Testis (tissue), 2 donors: ENCODE data around the gene ADAMTS13.

Experiments
- POLR2A ChIP-seq: fragments of 450-650 bp; IDR thresholded peaks from one replicate; pipeline ENCODE4 v1.6.1; 2017; ENCODE audit warnings: antibody characterized with exemption, mild to moderate bottlenecking, moderate library complexity
- TF ChIP-seq, protein P1 (sequence below), 3 experiments: fragments of 450-650 bp in 2 of 3; fragments of 200-600 bp in 1 of 3; sonication (generic) in 1 of 3; IDR thresholded peaks; one replicate each; pipeline ENCODE4 v1.5.1; 2016 to 2019; ENCODE audit warnings: antibody characterized with exemption in 3 of 3, mild to moderate bottlenecking in 2 of 3, moderate library complexity in 1 of 3

DNA sequence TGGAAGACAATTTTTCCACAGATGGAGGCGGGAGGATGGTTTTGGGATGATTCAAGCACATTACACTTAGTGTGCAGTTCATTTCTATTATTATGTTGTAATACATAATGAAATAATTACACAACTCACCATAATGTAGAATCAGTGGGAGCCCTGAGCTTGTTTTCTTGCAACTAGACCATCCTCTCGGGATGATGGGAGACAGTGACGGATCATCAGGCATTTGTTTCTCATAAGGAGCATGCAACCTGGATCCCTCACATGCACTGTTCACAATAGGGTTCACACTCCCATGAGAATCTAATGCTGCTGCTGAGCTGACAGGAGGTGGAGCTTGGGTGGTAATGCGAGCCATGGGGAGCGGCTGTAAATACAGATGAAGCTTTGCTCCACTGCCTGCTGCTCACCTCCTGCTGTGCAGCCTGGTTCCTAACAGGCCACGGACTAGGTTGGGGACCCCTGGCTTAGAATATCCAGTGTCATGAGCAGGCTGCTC is 44.4 kb upstream of the ADAMTS13 start:
- TF ChIP-seq, protein P1, sequence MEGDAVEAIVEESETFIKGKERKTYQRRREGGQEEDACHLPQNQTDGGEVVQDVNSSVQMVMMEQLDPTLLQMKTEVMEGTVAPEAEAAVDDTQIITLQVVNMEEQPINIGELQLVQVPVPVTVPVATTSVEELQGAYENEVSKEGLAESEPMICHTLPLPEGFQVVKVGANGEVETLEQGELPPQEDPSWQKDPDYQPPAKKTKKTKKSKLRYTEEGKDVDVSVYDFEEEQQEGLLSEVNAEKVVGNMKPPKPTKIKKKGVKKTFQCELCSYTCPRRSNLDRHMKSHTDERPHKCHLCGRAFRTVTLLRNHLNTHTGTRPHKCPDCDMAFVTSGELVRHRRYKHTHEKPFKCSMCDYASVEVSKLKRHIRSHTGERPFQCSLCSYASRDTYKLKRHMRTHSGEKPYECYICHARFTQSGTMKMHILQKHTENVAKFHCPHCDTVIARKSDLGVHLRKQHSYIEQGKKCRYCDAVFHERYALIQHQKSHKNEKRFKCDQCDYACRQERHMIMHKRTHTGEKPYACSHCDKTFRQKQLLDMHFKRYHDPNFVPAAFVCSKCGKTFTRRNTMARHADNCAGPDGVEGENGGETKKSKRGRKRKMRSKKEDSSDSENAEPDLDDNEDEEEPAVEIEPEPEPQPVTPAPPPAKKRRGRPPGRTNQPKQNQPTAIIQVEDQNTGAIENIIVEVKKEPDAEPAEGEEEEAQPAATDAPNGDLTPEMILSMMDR (IDR thresholded peaks at IDR 0.05) = no peak
- TF ChIP-seq POLR2A = no peak
